Fibroblast of lung (primary cell): ENCODE results near the gene MEGF9.

ENCODE experiments used
- EZH2 ChIP-seq: IDR thresholded peaks from 2 replicates; pipeline ENCODE4 v1.5.1; 2012; ENCODE audit warnings: low read length, control low read depth, mild to moderate bottlenecking; ENCODE audit errors: missing control alignments
- TF ChIP-seq, protein P1 (sequence below), 2 donors: IDR thresholded peaks in 1 of 2; conservative IDR thresholded peaks in 1 of 2; 1 replicate in 1 of 2; 2 replicates in 1 of 2; pipeline ENCODE4 v1.5.1; 2011 to 2012; ENCODE audit warnings: low read length in 2 of 2, control low read depth in 1 of 2, inconsistent platforms in 1 of 2, low read depth in 1 of 2, mild to moderate bottlenecking in 1 of 2

DNA sequence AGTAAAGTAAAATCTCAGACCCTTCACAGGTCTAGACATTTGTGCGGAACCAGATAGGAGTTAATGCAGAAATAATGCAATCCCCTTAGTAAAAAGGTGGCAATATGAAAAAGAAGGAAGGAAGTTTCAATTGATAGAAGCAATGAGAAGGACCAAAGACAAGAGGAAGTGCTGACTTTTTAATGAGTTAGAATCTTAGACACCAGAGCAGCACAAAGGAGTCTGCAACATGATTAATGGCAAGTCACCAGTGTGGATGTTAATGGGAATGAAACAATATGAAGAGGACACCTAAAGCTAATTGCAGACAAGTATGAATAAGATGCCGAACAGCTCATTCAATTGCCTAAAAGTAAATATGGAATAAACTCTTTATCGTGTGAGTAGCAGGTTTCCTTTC, 50.9 kb downstream of the MEGF9 start:
- TF ChIP-seq, protein P1, sequence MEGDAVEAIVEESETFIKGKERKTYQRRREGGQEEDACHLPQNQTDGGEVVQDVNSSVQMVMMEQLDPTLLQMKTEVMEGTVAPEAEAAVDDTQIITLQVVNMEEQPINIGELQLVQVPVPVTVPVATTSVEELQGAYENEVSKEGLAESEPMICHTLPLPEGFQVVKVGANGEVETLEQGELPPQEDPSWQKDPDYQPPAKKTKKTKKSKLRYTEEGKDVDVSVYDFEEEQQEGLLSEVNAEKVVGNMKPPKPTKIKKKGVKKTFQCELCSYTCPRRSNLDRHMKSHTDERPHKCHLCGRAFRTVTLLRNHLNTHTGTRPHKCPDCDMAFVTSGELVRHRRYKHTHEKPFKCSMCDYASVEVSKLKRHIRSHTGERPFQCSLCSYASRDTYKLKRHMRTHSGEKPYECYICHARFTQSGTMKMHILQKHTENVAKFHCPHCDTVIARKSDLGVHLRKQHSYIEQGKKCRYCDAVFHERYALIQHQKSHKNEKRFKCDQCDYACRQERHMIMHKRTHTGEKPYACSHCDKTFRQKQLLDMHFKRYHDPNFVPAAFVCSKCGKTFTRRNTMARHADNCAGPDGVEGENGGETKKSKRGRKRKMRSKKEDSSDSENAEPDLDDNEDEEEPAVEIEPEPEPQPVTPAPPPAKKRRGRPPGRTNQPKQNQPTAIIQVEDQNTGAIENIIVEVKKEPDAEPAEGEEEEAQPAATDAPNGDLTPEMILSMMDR (conservative IDR thresholded peaks at IDR 0.05 in 1 of 2, IDR thresholded peaks at IDR 0.05 in 1 of 2; ENCODE audit: low read depth in 1 of 2, low read length in 2 of 2), result no peak
- no peak for TF ChIP-seq EZH2
